ENCODE results near the gene UGT1A7.

GRCh38 chr2:233778030-233778429 is 96.3 kb downstream of the UGT1A7 start, which contains the start of gene MROH2A:
- TF ChIP-seq SUZ12 (IDR thresholded peaks at IDR 0.05; ENCODE audit: extremely low read depth, insufficient read depth, insufficient read length): no peak
- no peak for TF ChIP-seq YY1 (IDR thresholded peaks at IDR 0.05; ENCODE audit: insufficient read depth, insufficient read length)
- no peak for TF ChIP-seq ZNF274 (IDR thresholded peaks at IDR 0.05; ENCODE audit: low read depth, low read length)
